ENCODE results near the gene CARS2.

DNA sequence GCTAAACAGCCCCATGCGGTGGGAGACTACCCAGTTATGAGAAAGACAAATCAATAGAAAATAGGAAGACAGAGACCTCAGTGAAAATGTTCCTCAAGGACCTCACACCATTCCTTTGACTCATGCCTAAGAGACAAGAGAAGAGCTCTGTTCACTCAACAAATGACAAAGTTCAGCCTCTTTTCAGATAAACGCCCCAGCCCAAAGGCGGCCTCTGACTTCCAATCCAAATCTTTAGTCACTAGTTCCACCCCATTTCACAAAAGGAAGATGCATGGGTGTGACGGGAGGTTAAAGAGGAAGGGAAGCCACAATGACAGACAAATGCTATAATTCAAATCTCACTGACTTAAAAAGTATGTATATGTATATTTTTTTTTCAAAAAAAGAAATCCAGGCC is 8.1 kb downstream of the CARS2 start:
- TF ChIP-seq, protein P1, sequence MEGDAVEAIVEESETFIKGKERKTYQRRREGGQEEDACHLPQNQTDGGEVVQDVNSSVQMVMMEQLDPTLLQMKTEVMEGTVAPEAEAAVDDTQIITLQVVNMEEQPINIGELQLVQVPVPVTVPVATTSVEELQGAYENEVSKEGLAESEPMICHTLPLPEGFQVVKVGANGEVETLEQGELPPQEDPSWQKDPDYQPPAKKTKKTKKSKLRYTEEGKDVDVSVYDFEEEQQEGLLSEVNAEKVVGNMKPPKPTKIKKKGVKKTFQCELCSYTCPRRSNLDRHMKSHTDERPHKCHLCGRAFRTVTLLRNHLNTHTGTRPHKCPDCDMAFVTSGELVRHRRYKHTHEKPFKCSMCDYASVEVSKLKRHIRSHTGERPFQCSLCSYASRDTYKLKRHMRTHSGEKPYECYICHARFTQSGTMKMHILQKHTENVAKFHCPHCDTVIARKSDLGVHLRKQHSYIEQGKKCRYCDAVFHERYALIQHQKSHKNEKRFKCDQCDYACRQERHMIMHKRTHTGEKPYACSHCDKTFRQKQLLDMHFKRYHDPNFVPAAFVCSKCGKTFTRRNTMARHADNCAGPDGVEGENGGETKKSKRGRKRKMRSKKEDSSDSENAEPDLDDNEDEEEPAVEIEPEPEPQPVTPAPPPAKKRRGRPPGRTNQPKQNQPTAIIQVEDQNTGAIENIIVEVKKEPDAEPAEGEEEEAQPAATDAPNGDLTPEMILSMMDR (IDR thresholded peaks at IDR 0.05) = no peak
- TF ChIP-seq POLR2AphosphoS5 (IDR thresholded peaks at IDR 0.05) (no peak), POLR2A (IDR thresholded peaks at IDR 0.05) (no peak)

All from stomach (tissue), 4 donors.